ENCODE results near the gene MED17. TPM values are rescaled to one million over a fixed set of nuclear protein-coding genes. Genes with fewer than 3 reads are reported as not detected.

The MED17 gene

DNA sequence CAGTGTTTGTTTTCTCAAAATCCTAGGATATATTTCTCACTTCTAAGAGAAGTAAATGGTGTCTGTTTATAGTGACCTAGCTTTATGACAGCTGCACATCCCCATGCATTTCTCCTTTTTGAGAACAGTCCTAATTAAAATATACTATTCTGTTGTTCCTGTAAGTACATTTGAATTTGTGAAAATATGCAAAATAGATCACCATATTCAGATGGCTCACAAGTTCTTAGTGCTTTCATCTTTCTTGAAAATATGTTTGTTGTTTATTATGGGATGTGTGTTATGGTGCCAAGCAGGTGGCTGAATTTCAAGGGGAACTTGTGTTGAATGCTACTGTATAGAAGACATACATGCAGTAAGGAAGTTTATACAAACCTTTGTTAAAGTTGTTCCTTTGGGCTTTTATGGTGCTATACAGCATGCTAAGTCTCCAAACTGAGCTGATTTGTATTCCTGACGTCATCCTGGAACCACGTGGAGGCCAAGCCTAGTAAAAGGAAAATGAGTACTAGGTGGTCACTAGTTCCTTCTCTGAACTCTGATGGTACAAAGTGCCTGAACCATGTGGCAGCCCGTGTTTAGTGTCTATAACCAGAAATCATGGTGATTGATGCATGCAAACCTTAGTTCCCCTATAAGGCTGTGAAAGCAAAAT is 74.2 kb downstream of the MED17 start:
- Histone ChIP-seq H3K9me3 (replicated peaks; ENCODE audit: low read length) (no peaks in the 10 kb centered on the region), H3K9ac (ENCODE audit: low read depth, low read length) (no peak overlapping the region), H3K27me3 (ENCODE audit: control insufficient read depth, insufficient read depth, low read length) (no peaks in the 10 kb centered on the region), H3K4me3 (ENCODE audit: low read length) (no peak overlapping the region), H3K36me3 (ENCODE audit: insufficient read depth, low read length) (no peaks in the 10 kb centered on the region), H3K4me2 (ENCODE audit: low read length) (no peak overlapping the region), H3K4me1 (ENCODE audit: control insufficient read depth, insufficient read depth, low read length) (peaks cover 3% of the 10 kb centered on the region)

DNA sequence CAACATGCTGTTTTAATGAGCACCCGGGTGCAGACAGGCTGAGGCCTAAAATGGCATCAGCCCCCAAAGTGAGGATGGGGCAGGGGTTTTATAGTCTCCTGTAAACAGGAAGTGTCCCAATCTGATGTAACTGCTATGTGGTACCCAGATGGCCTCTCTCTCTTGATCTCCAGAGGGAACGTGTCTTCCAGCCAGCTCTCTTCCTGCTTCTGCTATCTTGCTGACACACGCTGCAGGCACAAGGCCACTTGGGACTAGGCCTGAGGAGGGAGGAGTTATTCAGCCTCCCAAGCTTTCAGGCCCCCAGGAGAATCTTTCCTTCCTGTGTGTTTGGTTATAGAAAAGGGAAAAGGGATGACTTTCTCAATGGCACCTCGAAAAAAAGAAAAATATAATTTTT is 77.7 kb downstream of the MED17 start:
- H3K9me3 ChIP-seq (replicated peaks; ENCODE audit: low read length), result no peaks in the 10 kb centered on the region
- no peaks in the 10 kb centered on the region for H3K36me3 ChIP-seq (ENCODE audit: insufficient read depth, low read length)
- no peak overlapping the region for H3K4me3 ChIP-seq (ENCODE audit: low read length)
- no peak overlapping the region for H3K9ac ChIP-seq (ENCODE audit: low read depth, low read length)
- no peak overlapping the region for H3K4me2 ChIP-seq (ENCODE audit: low read length)
- H3K27me3 ChIP-seq (ENCODE audit: control insufficient read depth, insufficient read depth, low read length), result no peaks in the 10 kb centered on the region
- peaks cover 3% of the 10 kb centered on the region for H3K4me1 ChIP-seq (ENCODE audit: control insufficient read depth, insufficient read depth, low read length)

Small RNA genes within 50 kb of the gene (small RNA-seq; reads per million reads assigned to genes)
- gene RF00019, result not detected
- gene SNORA40, result not detected

All from skeletal muscle satellite cell (primary cell).